Stimulated activated memory B cell treated with anti-CD40 and anti-IgM and Interleukin-4, amounts not matched to agents 10 μg/mL and 1 μg/mL and 100 μg/mL, for 72 hours (primary cell): ENCODE results near the gene LPIN2.

ENCODE experiments used
- ATAC-seq: fragments of 150-1000 bp; cut with Tn5 transposase; 2 replicates; pipeline ENCODE4 v1.10.0; 2021
- H3K27ac Mint-ChIP-seq: one replicate; pipeline ENCODE4 v1.8.0; 2022; ENCODE audit warnings: mild to moderate bottlenecking, mixed read lengths
- H3K27me3 Mint-ChIP-seq: one replicate; pipeline ENCODE4 v1.8.0; 2022; ENCODE audit warnings: mixed read lengths
- H3K36me3 Mint-ChIP-seq: one replicate; pipeline ENCODE4 v1.8.0; 2022; ENCODE audit warnings: mixed read lengths
- H3K4me1 Mint-ChIP-seq: one replicate; pipeline ENCODE4 v1.8.0; 2022; ENCODE audit warnings: mixed read lengths
- H3K4me3 Mint-ChIP-seq: one replicate; pipeline ENCODE4 v1.8.0; 2022; ENCODE audit warnings: mild to moderate bottlenecking, moderate library complexity, mixed read lengths
- H3K9me3 Mint-ChIP-seq: one replicate; pipeline ENCODE4 v1.8.0; 2022; ENCODE audit warnings: mixed read lengths

LPIN2 gene, protein sequence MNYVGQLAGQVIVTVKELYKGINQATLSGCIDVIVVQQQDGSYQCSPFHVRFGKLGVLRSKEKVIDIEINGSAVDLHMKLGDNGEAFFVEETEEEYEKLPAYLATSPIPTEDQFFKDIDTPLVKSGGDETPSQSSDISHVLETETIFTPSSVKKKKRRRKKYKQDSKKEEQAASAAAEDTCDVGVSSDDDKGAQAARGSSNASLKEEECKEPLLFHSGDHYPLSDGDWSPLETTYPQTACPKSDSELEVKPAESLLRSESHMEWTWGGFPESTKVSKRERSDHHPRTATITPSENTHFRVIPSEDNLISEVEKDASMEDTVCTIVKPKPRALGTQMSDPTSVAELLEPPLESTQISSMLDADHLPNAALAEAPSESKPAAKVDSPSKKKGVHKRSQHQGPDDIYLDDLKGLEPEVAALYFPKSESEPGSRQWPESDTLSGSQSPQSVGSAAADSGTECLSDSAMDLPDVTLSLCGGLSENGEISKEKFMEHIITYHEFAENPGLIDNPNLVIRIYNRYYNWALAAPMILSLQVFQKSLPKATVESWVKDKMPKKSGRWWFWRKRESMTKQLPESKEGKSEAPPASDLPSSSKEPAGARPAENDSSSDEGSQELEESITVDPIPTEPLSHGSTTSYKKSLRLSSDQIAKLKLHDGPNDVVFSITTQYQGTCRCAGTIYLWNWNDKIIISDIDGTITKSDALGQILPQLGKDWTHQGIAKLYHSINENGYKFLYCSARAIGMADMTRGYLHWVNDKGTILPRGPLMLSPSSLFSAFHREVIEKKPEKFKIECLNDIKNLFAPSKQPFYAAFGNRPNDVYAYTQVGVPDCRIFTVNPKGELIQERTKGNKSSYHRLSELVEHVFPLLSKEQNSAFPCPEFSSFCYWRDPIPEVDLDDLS

DNA sequence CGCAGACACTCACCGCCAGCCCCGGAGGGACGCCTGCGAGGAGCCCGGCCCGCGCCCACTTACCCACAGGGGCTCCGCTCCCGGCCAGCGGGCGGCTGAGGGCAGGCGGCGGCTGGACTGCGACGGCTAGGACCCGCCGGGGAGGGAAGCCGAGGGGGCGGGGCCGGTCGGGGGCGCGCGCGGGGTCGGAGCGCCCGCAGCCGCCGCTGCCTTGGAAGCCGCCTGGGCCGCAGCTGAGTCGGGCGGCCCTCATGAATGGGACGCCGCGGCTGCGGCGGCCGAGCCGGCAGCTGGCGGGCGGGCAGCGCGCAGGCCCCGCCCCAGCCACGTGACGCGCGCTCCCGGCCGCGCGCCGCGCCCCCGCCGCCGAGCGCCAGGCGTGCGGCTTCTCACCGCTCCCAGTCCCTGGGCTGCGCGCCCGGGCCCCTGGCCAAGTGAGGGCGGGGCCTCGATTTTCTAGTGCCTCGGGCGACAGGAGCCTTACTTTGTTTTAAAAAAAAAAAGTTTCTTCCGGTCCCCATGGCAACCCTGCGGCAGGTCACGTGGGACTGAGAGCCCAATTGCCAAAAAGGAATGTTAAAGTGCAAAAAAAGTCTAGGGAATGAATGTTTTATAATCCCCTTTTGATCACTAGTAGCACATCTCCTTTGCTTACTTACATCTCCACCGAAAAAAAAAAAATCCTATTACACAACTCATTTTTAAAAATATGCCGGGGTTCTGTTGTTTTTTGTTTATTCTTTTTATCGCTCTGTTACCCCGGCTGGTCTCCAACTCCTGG, at the start of gene LPIN2:
LPIN2 (minus strand) TSS at position 121 of the 781 bp plus-strand sequence. CDS start 52,304 bp downstream, outside the sequence.
- Mint-ChIP-seq H3K27me3 (no peaks in the 10 kb centered on the region), H3K27ac (peak within 1 kb of the TSS; percentile 81), H3K4me3 (peak within 1 kb of the TSS; percentile 85), H3K36me3 (peaks cover 17% of the 10 kb centered on the region), H3K9me3 (no peaks in the 10 kb centered on the region), H3K4me1 (peaks cover 62% of the 10 kb centered on the region)
- ATAC-seq = peak; percentile 95

DNA sequence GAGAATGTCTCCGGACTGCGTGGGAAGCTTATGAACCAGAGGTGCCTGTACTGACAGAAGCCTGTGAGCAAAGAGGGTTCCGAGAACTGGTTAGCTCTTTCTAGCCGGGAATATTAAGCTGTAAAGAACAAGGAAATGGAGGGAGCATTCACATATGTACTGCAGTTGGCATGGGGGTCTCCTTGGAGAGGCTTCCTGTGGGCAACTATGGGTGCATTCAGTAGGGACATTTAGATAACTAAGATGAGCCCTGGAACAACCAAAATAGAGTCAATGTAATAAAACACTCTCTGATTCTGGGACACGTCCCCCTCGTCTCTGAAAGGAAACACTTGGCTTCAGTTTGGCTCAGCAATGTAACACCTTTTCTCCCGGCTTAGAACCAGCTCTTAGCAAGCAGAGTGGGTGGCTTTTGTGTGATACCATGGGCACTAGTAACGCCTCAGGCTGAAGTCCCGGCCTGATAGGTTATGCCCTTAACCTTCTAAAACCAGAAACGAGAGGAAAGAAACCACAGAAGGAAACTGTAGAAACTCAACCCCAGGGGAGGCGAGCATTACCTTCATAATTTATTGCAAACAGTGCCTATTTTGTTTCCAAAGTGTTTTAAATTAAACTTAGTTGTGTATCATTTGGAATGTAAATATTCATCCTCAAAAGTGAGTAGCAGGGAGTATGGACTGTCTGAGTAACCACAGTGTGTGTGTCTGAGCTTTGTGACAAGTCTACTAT, 48.8 kb upstream of the LPIN2 start:
- Mint-ChIP-seq H3K4me1 (peaks cover 28% of the 10 kb centered on the region), H3K27ac (peak overlapping the region; percentile 84), H3K9me3 (no peaks in the 10 kb centered on the region), H3K27me3 (peaks cover 3% of the 10 kb centered on the region), H3K36me3 (no peaks in the 10 kb centered on the region), H3K4me3 (no peak overlapping the region)
- ATAC-seq = peak; percentile 79

DNA sequence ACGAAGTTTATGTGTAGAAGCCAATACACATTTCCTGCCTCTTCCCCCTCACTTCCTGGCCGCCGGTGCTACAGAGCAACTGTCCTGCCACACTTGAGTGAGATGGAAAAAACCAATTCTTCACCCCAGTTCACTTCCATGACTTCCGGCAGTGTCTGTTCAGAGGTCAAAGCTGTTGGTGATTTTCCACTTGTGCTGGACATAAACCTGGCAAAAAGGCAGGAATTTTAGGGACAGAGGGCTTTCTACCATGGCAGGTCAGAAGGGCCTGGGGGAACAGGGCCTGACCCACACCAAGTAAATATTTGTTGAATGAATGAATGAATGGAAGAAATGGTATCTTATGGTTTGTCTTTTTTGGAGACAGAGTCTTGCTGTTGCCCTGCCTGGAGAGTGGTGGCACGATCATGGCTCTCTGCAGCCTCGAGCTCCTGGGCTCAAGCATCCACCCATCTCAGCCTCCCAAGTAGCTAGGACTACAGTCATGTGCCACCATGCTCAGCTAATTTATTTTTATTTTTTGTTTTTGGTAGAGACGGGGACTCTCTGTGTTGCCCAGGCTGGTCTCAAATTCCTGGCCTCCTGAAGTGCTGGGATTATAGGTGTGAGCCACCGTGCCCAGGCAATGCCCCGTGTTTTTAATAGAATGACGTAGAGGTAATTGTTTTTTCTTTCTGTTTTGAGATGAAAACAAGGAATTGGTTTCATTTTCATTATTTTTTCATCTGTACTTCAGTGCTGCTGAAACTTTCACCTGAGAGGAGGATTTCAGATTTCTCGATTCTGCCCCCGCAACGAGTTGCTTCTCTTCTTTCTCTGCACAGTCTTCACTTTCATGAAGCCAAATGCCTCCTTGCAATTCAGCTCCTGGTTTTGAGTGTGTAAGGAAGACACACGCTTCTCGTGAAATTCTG, 48.0 kb upstream of the LPIN2 start:
- Mint-ChIP-seq H3K4me3 (peak overlapping the region; percentile 21), H3K36me3 (no peaks in the 10 kb centered on the region), H3K9me3 (no peaks in the 10 kb centered on the region), H3K27me3 (peaks cover 9% of the 10 kb centered on the region), H3K27ac (peak overlapping the region; percentile 84), H3K4me1 (peaks cover 28% of the 10 kb centered on the region)
- no peak for ATAC-seq

DNA sequence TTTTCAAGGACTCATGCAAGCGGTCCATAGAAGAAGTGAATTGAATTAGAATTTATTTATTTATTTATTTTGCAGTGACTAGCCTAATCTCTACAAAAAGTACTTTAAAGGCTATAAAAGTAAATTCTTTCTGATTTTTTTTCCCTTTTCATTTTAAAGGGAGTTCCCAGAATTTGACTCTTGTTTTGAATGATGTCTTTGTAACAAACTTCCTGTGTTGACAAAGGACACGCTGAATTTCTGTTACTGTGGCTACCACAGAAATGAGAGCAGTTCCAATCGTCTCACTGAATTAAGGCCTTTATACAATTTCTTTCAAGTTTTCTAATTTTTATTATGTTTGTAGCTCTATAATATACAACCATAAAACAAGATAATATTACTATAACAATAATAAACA, 46.3 kb upstream of the LPIN2 start:
- H3K4me1 Mint-ChIP-seq = peaks cover 28% of the 10 kb centered on the region
- peaks cover 14% of the 10 kb centered on the region for H3K27me3 Mint-ChIP-seq
- peaks cover 4% of the 10 kb centered on the region for H3K36me3 Mint-ChIP-seq
- H3K4me3 Mint-ChIP-seq = no peak overlapping the region
- H3K9me3 Mint-ChIP-seq = peaks cover 2% of the 10 kb centered on the region
- no peak for ATAC-seq
- no peak overlapping the region for H3K27ac Mint-ChIP-seq

DNA sequence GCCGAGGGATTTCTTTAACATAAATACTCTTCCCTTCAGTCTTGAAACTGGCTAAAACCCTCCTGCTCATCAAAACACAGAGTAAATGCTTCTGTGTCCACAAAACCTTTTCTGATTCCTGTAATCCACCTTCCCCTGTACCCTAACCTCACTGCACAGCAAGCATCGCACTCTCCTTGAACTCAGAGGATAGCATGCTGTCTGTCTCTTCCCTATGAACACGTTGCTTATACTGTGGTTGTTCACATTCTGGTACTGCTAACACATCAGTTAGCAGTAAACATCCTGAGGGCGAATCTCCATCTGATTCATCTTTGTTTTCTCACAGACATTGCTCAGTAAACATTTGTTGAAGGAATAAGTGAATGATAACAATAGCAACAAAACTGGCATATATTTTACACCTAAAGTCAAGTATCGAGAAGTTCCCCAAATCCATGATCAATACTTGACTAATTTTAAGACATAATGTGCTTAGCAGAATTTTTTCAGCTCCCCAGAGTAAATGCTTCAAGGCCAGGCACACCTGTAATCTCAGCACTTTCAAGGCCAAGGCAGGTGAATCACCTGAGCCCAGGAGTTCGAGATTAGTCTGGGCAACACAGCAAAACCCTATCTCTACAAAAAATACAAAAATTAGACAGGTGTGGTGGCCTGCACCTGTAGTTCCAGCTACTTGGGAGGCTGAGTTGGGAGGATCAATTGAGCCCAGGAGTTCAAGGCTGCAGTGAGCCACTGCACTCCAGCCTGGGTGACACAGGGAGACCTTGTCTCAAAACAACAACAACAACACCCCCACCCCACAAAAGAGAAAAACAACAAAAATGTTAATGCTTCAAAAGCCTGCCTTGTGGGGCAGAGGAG, 45.6 kb upstream of the LPIN2 start:
- no peak for ATAC-seq
- H3K36me3 Mint-ChIP-seq = peaks cover 6% of the 10 kb centered on the region
- H3K4me1 Mint-ChIP-seq = peaks cover 28% of the 10 kb centered on the region
- H3K9me3 Mint-ChIP-seq = peaks cover 5% of the 10 kb centered on the region
- peaks cover 22% of the 10 kb centered on the region for H3K27me3 Mint-ChIP-seq
- no peak overlapping the region for H3K4me3 Mint-ChIP-seq
- no peak overlapping the region for H3K27ac Mint-ChIP-seq

DNA sequence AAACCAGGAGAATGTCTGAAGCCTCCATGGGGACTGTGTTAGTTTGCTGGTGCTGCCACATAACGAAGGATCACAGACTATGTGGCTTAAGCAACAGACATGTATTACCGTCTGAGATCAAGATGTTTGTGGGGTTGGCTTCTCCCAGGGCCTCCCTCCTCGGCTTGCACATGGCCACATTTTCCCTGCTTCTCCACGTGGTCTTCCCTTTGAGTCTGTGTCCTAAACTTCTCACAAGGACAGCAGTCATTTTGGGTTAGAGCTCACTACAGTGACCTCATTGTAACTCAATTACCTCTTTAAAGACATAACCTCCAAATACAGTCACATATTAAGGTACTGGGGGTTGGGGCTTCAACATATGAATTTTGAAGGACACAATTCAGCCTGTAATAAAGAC, 44.6 kb upstream of the LPIN2 start:
- H3K9me3 Mint-ChIP-seq = peaks cover 10% of the 10 kb centered on the region
- ATAC-seq = no peak
- H3K27me3 Mint-ChIP-seq = peaks cover 28% of the 10 kb centered on the region
- no peak overlapping the region for H3K4me3 Mint-ChIP-seq
- H3K27ac Mint-ChIP-seq = no peak overlapping the region
- peaks cover 21% of the 10 kb centered on the region for H3K4me1 Mint-ChIP-seq
- H3K36me3 Mint-ChIP-seq = peaks cover 6% of the 10 kb centered on the region

DNA sequence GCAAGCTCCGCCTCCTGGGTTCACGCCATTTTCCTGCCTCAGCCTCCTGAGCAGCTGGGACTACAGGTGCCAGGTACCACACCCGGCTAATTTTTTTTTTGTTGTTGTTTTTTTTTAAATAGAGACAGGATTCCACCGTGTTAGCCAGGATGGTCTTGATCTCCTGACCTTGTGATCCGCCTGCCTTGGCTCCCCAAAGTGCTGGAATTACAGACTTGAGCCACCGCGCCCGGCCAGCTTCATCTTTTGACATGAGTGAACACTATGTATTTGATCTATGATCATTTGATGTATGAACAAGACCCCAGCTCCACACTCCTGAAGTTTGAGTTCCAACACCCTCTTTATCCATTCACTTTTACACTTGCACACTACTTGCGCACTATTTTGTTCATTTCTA, 43.4 kb upstream of the LPIN2 start:
- ATAC-seq = no peak
- peaks cover 28% of the 10 kb centered on the region for H3K27me3 Mint-ChIP-seq
- H3K9me3 Mint-ChIP-seq = peaks cover 10% of the 10 kb centered on the region
- H3K4me3 Mint-ChIP-seq = no peak overlapping the region
- H3K4me1 Mint-ChIP-seq = peaks cover 12% of the 10 kb centered on the region
- H3K27ac Mint-ChIP-seq = no peak overlapping the region
- H3K36me3 Mint-ChIP-seq = peaks cover 6% of the 10 kb centered on the region

DNA sequence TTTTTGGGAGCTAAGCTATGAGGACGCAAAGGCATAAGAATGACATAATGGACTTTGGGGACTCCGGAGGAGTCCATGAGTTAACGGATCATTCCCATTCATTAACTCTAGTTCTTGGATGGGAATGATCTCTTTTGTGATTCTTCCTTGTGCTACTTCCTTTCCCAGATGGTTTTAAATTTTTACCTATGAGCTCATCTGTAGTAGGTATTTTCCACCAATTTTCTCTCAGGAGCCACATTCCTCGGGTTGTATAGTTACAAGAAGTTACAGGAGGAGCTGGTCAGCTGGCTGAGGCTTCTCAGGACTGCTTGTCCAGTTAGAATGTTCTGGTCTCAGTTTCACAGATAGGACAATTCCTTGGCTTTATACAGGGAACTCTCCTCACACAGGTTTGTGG, 42.9 kb upstream of the LPIN2 start:
- no peak for ATAC-seq
- H3K9me3 Mint-ChIP-seq = peaks cover 10% of the 10 kb centered on the region
- peaks cover 28% of the 10 kb centered on the region for H3K27me3 Mint-ChIP-seq
- H3K36me3 Mint-ChIP-seq = peaks cover 6% of the 10 kb centered on the region
- no peak overlapping the region for H3K4me3 Mint-ChIP-seq
- H3K4me1 Mint-ChIP-seq = peaks cover 7% of the 10 kb centered on the region
- H3K27ac Mint-ChIP-seq = no peak overlapping the region

DNA sequence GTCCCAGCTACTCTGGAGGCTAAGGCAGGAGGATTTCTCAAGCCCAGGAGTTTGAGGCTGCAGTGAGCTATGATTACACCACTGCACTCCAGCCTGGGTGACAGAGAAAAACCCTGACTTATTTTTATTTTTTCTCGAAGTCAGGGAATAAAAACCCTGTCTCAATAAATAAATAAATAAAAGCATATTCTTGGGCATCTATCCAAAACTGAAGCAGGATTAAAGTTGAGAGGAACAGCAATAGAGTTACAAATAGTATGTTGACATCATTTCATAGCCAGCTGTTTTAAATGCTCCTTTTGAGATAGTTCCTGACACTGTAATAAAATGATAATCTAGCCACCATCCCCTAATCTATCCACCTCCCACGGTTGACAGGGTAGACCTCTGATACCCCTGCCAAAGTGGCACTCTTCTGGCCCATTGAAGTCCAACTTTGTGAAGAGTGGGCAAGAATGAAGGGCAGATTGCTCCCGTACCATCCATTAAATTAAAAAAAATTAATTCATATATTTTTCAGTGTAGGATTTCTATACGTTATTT, 42.3 kb upstream of the LPIN2 start:
- Mint-ChIP-seq H3K4me3 (no peak overlapping the region), H3K36me3 (peaks cover 6% of the 10 kb centered on the region), H3K9me3 (peaks cover 10% of the 10 kb centered on the region), H3K27ac (no peak overlapping the region), H3K4me1 (peaks cover 2% of the 10 kb centered on the region), H3K27me3 (peaks cover 28% of the 10 kb centered on the region)
- no peak for ATAC-seq

DNA sequence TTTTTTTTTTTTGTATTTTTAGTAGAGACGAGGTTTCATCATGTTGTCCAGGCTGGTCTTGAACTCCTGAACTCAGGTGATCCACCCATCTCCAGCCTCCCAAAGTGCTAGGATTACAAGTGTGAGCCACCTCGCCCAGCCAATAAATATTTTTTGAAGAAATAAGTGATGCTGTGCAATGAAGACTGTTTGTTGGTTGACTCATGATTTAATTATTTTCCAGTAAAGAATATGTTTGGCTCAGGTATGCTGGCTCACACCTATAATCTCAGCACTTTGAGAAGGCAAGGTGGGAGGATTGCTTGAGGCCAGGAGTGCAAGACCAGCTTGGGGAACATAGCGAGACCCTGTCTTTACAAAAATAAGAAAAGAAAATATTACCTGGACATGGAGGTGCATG, 41.8 kb upstream of the LPIN2 start:
- peaks cover 10% of the 10 kb centered on the region for H3K9me3 Mint-ChIP-seq
- no peaks in the 10 kb centered on the region for H3K4me1 Mint-ChIP-seq
- H3K27ac Mint-ChIP-seq = no peak overlapping the region
- peaks cover 6% of the 10 kb centered on the region for H3K36me3 Mint-ChIP-seq
- peaks cover 28% of the 10 kb centered on the region for H3K27me3 Mint-ChIP-seq
- H3K4me3 Mint-ChIP-seq = no peak overlapping the region
- no peak for ATAC-seq

DNA sequence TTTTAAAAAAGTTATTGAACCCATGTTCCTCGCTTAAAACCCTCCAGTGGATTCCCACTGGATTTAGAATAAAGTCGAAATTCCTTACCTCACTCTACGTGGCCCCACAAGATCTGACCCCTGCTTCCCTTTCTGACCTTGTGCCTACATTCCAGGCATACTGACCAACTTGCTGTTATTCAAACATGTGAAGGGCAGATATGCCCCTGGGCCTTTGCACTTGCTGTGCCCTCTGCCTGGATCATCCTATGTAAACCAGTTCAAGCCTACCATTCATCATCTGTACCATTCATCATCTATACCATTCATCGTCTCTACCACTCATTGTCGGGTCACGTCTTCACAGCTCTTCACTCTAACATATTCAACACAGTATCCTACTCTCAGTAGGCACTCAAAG, 41.3 kb upstream of the LPIN2 start:
- H3K36me3 Mint-ChIP-seq = peaks cover 6% of the 10 kb centered on the region
- ATAC-seq = no peak
- H3K27ac Mint-ChIP-seq = no peak overlapping the region
- H3K4me1 Mint-ChIP-seq = no peaks in the 10 kb centered on the region
- peaks cover 10% of the 10 kb centered on the region for H3K9me3 Mint-ChIP-seq
- H3K4me3 Mint-ChIP-seq = no peak overlapping the region
- peaks cover 28% of the 10 kb centered on the region for H3K27me3 Mint-ChIP-seq

DNA sequence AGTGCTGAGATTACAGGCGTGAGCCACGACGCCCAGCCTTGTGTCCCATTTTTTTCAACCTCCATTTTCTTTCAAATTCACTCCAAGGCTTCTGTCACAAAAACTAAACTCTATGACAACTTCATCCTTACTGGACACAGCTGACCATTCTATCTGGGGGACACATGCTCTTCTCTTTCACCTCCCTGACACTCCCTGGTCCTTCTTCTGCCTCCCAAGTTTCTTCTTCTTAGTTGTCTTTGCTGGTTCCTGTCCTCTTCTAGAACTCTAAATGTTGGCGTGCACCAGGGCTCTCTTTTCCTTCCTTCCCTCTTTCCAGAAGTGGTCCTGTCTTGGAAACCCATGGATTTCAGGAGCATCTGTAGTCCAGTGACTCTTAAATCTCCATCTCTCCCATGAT, 40.1 kb upstream of the LPIN2 start:
- Mint-ChIP-seq H3K4me1 (no peaks in the 10 kb centered on the region), H3K9me3 (peaks cover 10% of the 10 kb centered on the region), H3K4me3 (no peak overlapping the region), H3K27ac (no peak overlapping the region), H3K36me3 (peaks cover 6% of the 10 kb centered on the region), H3K27me3 (peaks cover 28% of the 10 kb centered on the region)
- ATAC-seq = no peak

DNA sequence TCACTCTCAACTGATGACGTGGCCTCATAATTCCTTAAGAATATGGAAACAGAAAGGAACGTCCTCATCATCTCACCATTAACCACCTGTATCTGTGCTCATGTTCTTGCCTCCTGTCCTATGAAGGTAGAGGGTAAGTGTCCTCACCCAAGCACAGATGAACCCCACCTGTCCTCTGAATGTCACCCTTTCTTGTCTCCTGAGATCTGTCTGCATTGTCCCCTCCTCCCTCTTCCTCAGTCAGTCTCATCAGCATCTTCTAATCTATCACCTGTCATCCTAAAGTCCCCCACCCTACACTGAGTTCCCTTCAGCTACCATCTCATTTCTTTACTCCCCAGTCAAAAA, 39.4 kb upstream of the LPIN2 start:
- peaks cover 10% of the 10 kb centered on the region for H3K9me3 Mint-ChIP-seq
- ATAC-seq = no peak
- H3K27ac Mint-ChIP-seq = no peak overlapping the region
- no peak overlapping the region for H3K4me3 Mint-ChIP-seq
- peaks cover 6% of the 10 kb centered on the region for H3K36me3 Mint-ChIP-seq
- no peaks in the 10 kb centered on the region for H3K4me1 Mint-ChIP-seq
- peaks cover 28% of the 10 kb centered on the region for H3K27me3 Mint-ChIP-seq
